ENCODE data around the gene C10orf53.

- TF ChIP-seq, protein P1, sequence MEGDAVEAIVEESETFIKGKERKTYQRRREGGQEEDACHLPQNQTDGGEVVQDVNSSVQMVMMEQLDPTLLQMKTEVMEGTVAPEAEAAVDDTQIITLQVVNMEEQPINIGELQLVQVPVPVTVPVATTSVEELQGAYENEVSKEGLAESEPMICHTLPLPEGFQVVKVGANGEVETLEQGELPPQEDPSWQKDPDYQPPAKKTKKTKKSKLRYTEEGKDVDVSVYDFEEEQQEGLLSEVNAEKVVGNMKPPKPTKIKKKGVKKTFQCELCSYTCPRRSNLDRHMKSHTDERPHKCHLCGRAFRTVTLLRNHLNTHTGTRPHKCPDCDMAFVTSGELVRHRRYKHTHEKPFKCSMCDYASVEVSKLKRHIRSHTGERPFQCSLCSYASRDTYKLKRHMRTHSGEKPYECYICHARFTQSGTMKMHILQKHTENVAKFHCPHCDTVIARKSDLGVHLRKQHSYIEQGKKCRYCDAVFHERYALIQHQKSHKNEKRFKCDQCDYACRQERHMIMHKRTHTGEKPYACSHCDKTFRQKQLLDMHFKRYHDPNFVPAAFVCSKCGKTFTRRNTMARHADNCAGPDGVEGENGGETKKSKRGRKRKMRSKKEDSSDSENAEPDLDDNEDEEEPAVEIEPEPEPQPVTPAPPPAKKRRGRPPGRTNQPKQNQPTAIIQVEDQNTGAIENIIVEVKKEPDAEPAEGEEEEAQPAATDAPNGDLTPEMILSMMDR (IDR thresholded peaks at IDR 0.05), result no peak
- TF ChIP-seq POLR2AphosphoS5 (IDR thresholded peaks at IDR 0.05), result no peak
- no peak for TF ChIP-seq POLR2A (IDR thresholded peaks at IDR 0.05)
Observed at GRCh38 chr10:49688261-49688846, 8.9 kb downstream of the C10orf53 start.
